HG03097 (cell line): ENCODE results near the gene RFPL4A.

Experiments used
- ATAC-seq: cut with Tn5 transposase; IDR thresholded peaks from one replicate; pipeline ENCODE4 v1.9.1; 2021; ENCODE audit not compliant: unreplicated experiment, low FRiP score

The RFPL4A gene

DNA sequence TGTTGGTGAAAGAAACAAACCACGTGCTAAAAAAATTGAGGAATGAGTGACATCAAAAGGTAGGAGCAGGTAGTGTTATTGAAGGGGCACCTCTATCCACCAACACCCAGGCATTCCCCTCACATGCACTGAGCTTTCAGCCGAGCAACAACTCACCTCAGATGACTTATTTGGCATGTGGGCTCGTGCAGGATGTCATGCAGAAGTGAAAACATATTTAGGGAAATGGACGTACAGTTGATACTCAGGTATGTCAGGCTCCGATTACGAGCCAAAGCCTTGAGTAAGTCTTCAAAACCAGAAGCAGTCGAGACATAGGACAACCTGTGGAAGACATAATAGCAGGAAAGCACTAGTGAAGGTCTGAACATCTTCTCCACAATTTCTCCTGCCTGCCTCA is 42.5 kb downstream of the RFPL4A start:
- no peak for ATAC-seq

DNA sequence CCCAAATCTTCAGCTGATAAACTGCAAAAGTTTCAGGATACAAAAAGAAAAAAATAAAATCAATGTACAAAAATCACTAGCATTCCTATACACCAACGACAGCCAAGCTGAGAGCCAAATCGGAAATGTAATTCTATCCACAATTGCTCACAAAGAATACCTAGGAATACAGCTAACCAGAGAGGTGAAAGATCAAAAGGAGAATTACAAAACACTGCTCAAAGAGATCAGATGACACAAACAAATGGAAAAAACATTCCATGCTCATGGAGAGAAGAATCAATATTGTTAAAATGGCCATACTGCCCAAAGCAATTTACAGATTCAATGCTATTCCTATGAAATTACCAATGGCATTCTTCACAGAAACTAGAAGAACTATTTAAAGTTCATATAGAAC is 43.4 kb downstream of the RFPL4A start:
- no peak for ATAC-seq

DNA sequence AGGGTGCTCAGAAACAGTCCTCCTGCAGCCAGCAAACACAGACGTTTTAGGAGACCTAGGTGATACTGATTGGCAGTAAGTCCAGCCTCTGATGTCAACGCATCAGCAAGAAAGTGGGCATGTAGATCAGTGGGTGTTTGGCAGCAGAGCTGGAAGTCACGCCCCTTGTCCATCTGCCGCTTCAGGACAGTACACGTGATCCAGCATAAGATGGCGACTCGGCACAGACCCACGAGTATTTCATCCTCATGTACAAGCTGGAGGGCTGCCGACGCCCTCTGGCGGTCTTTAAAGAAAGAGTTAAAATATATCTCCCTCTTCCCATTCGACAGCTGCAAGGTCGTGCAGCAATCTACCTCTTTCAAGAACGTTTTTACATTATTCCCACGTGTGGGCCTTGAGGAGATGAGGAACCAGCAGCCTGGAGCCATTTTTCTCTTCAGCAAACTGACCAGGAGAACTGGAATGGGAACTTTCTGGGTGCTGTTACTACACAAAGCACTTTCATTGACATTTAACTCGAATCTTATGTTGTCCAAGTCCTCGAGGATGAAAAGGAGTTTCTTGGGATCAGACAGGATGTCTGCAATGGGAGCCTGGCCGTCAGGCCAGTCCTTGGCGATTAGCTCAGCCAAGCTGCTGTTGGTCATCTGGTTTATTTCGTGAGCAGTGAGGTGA is 50.6 kb downstream of the RFPL4A start:
- no peak for ATAC-seq

DNA sequence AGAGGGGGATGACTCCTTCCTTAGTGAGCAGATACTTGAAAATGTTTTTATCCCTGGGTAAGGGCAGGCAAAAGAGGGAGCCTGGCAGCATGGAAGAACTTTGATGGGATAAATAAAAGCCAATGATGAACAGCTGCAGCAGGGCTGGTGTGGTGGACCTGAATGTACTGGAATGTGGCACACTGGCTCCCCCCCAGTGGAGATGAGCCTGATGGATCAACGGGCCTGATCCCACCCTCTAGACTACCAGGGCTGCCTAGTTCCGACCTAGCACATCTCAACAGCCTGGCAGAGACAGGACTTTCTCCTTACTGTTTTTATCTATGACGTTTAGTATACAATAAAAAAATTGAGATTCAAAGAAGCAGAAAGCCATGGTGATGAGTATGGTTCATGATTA is 52.4 kb downstream of the RFPL4A start:
- ATAC-seq: no peak

DNA sequence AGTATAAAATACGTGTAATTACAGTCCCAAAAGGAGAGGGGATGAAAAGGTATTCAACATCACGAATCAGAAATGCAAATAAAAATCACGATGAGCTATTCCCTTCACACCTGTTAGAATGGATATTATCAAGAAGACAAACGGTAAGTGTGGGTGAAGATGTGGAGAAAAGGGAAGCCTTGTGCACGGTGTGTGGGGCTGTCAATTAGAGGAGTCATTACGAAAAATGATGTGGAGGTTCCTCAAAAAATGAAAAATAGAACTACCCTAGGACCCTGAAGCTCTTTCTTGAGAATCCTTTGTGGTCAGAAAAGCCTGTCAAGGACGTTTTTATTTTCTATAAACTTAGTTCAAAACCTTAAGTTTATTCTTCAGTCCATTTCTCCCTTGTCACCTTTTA is 53.6 kb downstream of the RFPL4A start:
- ATAC-seq: no peak
